ENCODE data around the gene DNAAF2. TPM values are rescaled to one million over a fixed set of nuclear protein-coding genes. Genes with fewer than 3 reads are reported as not detected.
"Not testable (repeated sequence)": the region's sequence is repeated elsewhere in the genome, so short reads cannot be mapped to it uniquely, and the experiment has no call there.

Gene DNAAF2
- total RNA-seq, 1 donor from 2014 or later: 7.3 TPM

- Mint-ChIP-seq H3K27ac (ENCODE audit: unreplicated experiment) (no peak overlapping the region), H3K4me1 (ENCODE audit: unreplicated experiment) (peaks cover 22% of the 10 kb centered on the region), H3K36me3 (ENCODE audit: unreplicated experiment) (peaks cover 6% of the 10 kb centered on the region), H3K4me3 (ENCODE audit: unreplicated experiment) (no peak overlapping the region), H3K9me3 (ENCODE audit: unreplicated experiment) (no peaks in the 10 kb centered on the region), H3K27me3 (ENCODE audit: unreplicated experiment) (no peaks in the 10 kb centered on the region)
- TF ChIP-seq, protein P1, sequence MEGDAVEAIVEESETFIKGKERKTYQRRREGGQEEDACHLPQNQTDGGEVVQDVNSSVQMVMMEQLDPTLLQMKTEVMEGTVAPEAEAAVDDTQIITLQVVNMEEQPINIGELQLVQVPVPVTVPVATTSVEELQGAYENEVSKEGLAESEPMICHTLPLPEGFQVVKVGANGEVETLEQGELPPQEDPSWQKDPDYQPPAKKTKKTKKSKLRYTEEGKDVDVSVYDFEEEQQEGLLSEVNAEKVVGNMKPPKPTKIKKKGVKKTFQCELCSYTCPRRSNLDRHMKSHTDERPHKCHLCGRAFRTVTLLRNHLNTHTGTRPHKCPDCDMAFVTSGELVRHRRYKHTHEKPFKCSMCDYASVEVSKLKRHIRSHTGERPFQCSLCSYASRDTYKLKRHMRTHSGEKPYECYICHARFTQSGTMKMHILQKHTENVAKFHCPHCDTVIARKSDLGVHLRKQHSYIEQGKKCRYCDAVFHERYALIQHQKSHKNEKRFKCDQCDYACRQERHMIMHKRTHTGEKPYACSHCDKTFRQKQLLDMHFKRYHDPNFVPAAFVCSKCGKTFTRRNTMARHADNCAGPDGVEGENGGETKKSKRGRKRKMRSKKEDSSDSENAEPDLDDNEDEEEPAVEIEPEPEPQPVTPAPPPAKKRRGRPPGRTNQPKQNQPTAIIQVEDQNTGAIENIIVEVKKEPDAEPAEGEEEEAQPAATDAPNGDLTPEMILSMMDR (IDR thresholded peaks at IDR 0.05): no peak
- DNase-seq (ENCODE audit: extremely low spot score, unreplicated experiment): no peak
These were observed 45.7 kb downstream of the DNAAF2 start for GRCh38 chr14:49589387-49589786.

DNA sequence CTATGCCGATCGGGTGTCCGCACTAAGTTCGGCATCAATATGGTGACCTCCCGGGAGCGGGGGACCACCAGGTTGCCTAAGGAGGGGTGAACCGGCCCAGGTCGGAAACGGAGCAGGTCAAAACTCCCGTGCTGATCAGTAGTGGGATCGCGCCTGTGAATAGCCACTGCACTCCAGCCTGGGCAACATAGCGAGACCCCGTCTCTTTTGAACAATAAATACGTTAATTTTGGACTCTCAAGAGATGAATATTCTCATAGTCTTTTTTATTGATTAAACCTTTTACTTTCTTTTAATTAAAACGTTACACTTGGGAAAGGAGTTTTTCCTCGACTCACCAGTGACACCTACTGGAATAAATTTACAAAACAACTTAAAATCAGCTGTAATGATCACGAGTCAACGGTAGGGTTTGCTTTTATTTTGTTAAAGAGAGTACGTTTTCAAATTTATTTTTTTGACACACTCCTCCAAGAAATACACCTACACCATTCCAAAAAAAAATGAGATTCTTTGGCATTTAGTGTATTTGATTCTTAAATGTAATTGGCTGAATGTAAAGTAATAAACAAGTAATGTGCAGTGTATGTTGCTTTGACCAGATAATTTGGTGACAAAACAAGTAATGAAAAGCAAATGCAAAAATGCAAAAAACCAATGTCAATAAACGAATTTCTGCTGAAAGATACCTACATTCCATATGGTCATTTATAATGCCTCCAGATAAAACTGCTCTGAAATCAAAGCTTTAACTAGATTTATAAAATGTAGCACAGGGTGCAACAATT is 48.2 kb downstream of the DNAAF2 start:
- no peaks in the 10 kb centered on the region for H3K27me3 Mint-ChIP-seq (ENCODE audit: unreplicated experiment)
- DNase-seq (ENCODE audit: extremely low spot score, unreplicated experiment): no peak
- peak overlapping the region; percentile 92 for H3K4me3 Mint-ChIP-seq (ENCODE audit: unreplicated experiment)
- H3K27ac Mint-ChIP-seq (ENCODE audit: unreplicated experiment): peak overlapping the region; percentile 99
- no peaks in the 10 kb centered on the region for H3K9me3 Mint-ChIP-seq (ENCODE audit: unreplicated experiment)
- TF ChIP-seq, protein P1 (IDR thresholded peaks at IDR 0.05): peak; percentile 83
- H3K36me3 Mint-ChIP-seq (ENCODE audit: unreplicated experiment): peaks cover 26% of the 10 kb centered on the region
- H3K4me1 Mint-ChIP-seq (ENCODE audit: unreplicated experiment): peaks cover 34% of the 10 kb centered on the region

- Mint-ChIP-seq H3K4me1 (ENCODE audit: unreplicated experiment) (peaks cover 34% of the 10 kb centered on the region), H3K9me3 (ENCODE audit: unreplicated experiment) (no peaks in the 10 kb centered on the region), H3K36me3 (ENCODE audit: unreplicated experiment) (peaks cover 28% of the 10 kb centered on the region), H3K27ac (ENCODE audit: unreplicated experiment) (peak within 1 kb of the TSS; percentile 99), H3K4me3 (ENCODE audit: unreplicated experiment) (peak within 1 kb of the TSS; percentile 92), H3K27me3 (ENCODE audit: unreplicated experiment) (no peaks in the 10 kb centered on the region)
- TF ChIP-seq, protein P1 (IDR thresholded peaks at IDR 0.05): no peak
- DNase-seq (ENCODE audit: extremely low spot score, unreplicated experiment): peak; percentile 99
These were observed 49.0 kb downstream of the DNAAF2 start, which contains the start of gene RPS29 for GRCh38 chr14:49585803-49586672. Gene RPS29, minus strand, starts transcription at chr14:49586380. Its CDS starts 34 bp downstream, at chr14:49586346.

- H3K4me1 Mint-ChIP-seq (ENCODE audit: unreplicated experiment): peaks cover 36% of the 10 kb centered on the region
- peak overlapping the region; percentile 99 for H3K27ac Mint-ChIP-seq (ENCODE audit: unreplicated experiment)
- peak; percentile 59 for DNase-seq (ENCODE audit: extremely low spot score, unreplicated experiment)
- not testable (repeated sequence) for H3K27me3 Mint-ChIP-seq (ENCODE audit: unreplicated experiment); H3K9me3 Mint-ChIP-seq (ENCODE audit: unreplicated experiment)
- peak overlapping the region; percentile 92 for H3K4me3 Mint-ChIP-seq (ENCODE audit: unreplicated experiment)
- peaks cover 30% of the 10 kb centered on the region for H3K36me3 Mint-ChIP-seq (ENCODE audit: unreplicated experiment)
These were observed 49.9 kb downstream of the DNAAF2 start for GRCh38 chr14:49584981-49585640.

- H3K36me3 Mint-ChIP-seq (ENCODE audit: unreplicated experiment): peaks cover 32% of the 10 kb centered on the region
- no peaks in the 10 kb centered on the region for H3K27me3 Mint-ChIP-seq (ENCODE audit: unreplicated experiment)
- H3K27ac Mint-ChIP-seq (ENCODE audit: unreplicated experiment): peak overlapping the region; percentile 99
- H3K4me1 Mint-ChIP-seq (ENCODE audit: unreplicated experiment): peaks cover 37% of the 10 kb centered on the region
- H3K4me3 Mint-ChIP-seq (ENCODE audit: unreplicated experiment): peak overlapping the region; percentile 92
- TF ChIP-seq, protein P1 (IDR thresholded peaks at IDR 0.05): no peak
- H3K9me3 Mint-ChIP-seq (ENCODE audit: unreplicated experiment): no peaks in the 10 kb centered on the region
- peak; percentile 21 for DNase-seq (ENCODE audit: extremely low spot score, unreplicated experiment)
These were observed 51.0 kb downstream of the DNAAF2 start for GRCh38 chr14:49584058-49584457.

Measured in osteocyte (in vitro differentiated cells).